CD4-positive, alpha-beta T cell treated with Interleukin-6 for 4 hours (primary cell): ENCODE measurements around the gene NOS3.

Experiments
- DNase-seq: peaks from one replicate; pipeline ENCODE4 v3.0.0-alpha.2; 2020; ENCODE audit warnings: mixed read lengths

The NOS3 gene

DNA sequence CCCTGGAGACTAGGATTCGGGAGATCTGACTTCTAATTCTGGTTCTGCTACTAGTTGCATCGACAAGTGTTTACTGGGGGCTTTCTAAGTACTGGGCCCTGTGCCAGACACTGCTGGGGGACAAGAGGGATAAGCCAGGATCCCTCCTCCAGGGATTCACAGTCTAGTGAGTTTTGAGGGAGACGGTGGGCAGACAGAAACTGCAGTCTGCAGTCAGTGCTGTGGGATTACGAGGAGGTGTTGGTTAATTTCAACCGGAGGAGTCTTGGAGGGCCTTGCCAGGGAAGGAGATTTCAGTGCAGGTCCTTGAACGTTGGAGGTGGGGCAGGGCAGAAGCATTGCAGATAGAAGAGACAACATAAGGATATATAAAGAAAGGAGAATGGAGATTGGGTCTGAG is 9.2 kb upstream of the NOS3 start:
- no peak for DNase-seq

DNA sequence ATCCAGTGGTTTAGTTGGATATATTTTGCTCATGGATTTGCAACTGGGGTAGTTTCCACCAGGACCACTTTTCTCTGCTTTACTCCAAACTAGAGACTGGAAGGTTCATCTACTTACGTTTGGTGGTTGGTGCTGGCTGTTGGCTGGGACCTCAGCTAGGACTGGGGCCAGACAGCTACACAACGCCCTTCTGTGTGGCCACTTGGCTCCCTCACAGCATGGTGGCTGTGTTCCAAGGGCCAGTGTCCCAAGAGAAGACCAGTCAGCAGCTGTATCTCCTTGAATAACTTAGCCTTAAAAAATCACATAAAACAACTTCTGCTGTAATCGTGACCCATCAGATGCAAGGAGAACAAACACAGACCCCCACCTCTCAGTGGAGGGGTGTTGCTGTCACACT is 8.5 kb upstream of the NOS3 start:
- DNase-seq = no peak

DNA sequence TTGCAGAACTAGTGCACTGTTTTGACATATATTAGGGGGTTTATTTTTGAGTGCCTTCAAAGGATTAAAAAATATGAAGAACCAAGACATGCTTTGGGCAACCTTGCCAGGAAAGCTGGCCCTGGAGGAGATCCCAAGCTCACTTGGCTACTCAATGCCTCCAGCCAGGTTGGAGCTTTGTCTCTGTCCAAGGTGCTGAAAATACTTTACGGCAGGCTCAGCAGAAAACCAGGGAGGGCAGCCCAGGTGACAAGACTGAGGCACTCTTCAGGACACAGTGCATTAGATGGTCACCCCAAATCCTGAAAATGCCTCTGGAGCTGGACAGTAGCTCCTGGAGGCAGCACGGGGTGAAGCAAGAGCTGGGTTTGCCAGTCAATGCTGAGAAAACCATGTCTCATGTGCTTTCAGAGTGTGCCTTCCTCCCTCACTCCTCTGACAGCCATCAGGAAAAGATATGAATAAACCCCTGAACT is 6.9 kb upstream of the NOS3 start:
- peak; percentile 49 for DNase-seq

- peak; percentile 74 for DNase-seq
These were observed 4.7 kb upstream of the NOS3 start for GRCh38 chr7:150986099-150986512.

DNA sequence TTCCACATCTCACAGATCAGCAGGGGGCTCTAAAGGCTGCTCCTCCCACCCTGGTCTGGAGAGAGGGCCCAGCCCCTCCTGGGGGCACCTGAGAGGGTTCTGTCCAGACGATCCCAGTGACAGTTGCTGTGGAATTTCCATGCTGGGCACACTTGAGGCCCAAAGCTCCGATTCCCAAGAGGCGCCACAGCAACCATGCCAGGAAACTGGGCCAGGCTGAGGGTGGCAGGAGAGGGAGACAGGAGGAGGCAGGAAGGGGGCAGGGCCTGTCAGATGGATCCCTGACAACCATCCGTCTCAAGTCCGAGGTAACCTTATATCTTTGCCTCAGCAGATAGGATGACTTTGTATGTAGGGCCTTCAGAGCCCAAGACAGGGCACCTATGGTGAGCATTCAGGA is 4.3 kb upstream of the NOS3 start:
- DNase-seq = no peak

DNA sequence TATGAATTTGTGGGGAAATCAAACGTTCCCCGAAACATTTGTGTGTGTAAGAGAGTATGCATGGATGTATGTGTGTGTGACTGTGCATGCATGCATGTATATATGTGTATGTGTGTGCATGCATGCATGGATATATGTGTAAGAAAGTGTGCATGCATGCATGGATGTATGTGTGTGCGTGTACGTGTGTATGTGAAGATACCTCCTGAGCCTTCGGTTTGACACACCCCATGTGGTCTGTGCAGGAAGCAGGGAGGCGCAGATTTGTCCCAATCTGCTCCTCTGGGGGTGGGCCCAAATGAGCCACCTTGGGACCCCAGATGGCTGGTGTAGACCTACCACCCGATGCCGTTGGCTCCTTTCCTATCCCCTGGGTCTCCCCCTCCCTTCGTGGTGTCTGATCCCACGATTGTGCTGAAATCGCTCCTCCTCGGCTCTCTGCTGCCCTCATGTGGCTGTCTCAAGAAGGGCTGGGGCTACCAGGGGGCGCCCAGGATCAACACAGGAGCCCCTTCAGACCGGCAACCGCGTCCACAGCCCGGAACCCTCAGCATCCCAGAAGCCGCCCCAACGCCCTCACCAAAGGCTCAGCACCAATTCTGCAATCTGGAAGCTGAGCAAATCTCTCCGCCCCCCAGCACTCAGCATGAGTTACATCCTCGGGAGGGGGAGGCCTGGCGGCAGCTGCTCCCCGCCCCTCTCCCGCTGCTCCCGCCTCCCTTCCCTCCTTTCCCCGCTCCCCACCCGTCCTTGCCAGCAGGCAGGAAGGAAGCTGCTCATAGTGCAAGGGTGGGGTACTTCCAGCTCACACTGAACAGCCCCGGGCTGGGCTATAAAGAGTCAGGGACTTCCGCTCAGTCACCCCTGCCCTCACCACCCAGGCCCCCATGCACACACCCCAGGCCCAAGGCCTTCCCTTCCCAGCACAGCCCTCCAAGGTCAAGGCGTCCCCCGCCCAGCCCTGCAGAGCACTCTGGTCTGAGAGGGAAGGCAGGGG is 2.3 kb upstream of the NOS3 start:
- DNase-seq = peak; percentile 78

GRCh38 chr7:150989456-150989855 is 1.4 kb upstream of the NOS3 start:
- DNase-seq = no peak

DNA sequence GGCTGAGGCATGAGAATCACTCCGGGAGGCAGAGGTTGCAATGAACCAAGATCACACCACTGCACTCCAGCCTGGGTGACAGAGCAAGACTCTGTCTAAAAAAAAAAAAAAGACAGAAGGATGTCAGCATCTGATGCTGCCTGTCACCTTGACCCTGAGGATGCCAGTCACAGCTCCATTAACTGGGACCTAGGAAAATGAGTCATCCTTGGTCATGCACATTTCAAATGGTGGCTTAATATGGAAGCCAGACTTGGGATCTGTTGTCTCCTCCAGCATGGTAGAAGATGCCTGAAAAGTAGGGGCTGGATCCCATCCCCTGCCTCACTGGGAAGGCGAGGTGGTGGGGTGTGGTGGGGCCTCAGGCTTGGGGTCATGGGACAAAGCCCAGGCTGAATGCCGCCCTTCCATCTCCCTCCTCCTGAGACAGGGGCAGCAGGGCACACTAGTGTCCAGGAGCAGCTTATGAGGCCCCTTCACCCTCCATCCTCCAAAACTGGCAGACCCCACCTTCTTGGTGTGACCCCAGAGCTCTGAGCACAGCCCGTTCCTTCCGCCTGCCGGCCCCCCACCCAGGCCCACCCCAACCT is 1.3 kb downstream of the NOS3 start:
- DNase-seq = no peak

DNA sequence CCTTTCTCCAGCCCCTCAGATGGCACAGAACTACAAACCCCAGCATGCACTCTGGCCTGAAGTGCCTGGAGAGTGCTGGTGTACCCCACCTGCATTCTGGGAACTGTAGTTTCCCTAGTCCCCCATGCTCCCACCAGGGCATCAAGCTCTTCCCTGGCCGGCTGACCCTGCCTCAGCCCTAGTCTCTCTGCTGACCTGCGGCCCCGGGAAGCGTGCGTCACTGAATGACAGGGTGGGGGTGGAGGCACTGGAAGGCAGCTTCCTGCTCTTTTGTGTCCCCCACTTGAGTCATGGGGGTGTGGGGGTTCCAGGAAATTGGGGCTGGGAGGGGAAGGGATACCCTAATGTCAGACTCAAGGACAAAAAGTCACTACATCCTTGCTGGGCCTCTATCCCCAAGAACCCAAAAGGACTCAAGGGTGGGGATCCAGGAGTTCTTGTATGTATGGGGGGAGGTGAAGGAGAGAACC is 2.1 kb downstream of the NOS3 start:
- DNase-seq = peak; percentile 26

DNA sequence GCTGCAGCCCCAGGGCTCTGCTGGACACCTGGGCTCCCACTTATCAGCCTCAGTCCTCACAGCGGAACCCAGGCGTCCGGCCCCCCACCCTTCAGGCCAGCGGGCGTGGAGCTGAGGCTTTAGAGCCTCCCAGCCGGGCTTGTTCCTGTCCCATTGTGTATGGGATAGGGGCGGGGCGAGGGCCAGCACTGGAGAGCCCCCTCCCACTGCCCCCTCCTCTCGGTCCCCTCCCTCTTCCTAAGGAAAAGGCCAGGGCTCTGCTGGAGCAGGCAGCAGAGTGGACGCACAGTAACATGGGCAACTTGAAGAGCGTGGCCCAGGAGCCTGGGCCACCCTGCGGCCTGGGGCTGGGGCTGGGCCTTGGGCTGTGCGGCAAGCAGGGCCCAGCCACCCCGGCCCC is 2.7 kb downstream of the NOS3 start:
- DNase-seq = no peak

- peak; percentile 59 for DNase-seq
These were observed 3.5 kb downstream of the NOS3 start for GRCh38 chr7:150994141-150994837.

DNA sequence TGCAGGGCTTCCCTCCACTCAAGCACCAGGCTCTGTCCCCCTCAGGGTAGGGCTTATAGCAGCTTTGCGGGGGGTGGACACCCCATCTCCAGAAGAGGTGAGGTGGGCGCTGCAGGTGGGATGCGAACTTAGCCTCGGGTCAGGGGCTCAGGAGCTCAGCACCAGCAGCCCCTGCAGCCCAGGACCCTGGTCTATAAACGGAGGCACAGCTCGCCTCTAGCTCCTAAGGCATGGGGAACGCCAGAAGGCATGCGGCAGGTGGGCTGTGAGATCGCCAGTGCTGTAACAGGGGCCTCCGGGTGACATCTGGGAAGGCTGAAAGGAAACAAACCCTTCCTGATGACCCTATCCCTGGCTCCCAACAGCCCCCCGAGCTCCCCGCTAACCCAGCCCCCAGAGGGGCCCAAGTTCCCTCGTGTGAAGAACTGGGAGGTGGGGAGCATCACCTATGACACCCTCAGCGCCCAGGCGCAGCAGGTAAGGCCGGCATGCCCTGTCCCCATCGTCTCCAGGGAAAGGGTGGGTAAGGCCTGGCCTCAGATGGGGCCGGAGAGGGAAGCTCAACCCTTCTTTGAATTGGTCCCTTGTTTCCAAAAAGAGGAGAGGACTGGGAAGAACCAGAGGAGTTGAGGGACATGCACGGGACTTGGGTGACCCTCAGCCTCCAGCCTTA is 4.2 kb downstream of the NOS3 start:
- no peak for DNase-seq

- no peak for DNase-seq
These were observed 5.7 kb downstream of the NOS3 start for GRCh38 chr7:150996376-150997074.

DNA sequence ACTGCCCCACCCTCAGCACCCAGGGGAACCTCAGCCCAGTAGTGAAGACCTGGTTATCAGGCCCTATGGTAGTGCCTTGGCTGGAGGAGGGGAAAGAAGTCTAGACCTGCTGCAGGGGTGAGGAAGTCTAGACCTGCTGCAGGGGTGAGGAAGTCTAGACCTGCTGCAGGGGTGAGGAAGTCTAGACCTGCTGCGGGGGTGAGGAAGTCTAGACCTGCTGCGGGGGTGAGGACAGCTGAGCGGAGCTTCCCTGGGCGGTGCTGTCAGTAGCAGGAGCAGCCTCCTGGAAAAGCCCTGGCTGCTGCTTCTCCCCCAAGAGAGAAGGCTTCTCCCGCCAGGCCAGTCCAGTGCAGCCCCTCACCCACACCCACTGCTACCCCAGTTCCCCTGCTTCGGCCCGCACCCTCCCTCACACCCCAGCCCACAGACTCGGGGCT is 6.3 kb downstream of the NOS3 start:
- no peak for DNase-seq

- no peak for DNase-seq
These were observed 7.0 kb downstream of the NOS3 start for GRCh38 chr7:150997817-150998216.

DNA sequence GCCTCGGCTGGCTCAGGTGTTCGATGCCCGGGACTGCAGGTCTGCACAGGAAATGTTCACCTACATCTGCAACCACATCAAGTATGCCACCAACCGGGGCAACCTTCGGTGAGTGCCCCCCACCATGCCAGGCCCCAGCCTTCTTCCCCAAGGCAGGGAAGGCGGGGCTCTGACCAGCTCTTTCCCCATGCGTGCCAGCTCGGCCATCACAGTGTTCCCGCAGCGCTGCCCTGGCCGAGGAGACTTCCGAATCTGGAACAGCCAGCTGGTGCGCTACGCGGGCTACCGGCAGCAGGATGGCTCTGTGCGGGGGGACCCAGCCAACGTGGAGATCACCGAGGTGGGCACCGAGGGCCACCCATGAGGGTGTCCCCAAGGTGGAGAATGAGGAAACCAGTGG is 7.5 kb downstream of the NOS3 start:
- DNase-seq = no peak

DNA sequence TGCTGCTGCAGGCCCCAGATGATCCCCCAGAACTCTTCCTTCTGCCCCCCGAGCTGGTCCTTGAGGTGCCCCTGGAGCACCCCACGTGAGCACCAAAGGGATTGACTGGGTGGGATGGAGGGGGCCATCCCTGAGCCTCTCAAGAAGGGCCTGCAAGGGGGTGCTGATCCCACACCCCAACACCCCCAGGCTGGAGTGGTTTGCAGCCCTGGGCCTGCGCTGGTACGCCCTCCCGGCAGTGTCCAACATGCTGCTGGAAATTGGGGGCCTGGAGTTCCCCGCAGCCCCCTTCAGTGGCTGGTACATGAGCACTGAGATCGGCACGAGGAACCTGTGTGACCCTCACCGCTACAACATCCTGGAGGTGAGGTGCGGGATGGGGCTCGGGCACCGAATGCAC is 8.2 kb downstream of the NOS3 start:
- DNase-seq = no peak

DNA sequence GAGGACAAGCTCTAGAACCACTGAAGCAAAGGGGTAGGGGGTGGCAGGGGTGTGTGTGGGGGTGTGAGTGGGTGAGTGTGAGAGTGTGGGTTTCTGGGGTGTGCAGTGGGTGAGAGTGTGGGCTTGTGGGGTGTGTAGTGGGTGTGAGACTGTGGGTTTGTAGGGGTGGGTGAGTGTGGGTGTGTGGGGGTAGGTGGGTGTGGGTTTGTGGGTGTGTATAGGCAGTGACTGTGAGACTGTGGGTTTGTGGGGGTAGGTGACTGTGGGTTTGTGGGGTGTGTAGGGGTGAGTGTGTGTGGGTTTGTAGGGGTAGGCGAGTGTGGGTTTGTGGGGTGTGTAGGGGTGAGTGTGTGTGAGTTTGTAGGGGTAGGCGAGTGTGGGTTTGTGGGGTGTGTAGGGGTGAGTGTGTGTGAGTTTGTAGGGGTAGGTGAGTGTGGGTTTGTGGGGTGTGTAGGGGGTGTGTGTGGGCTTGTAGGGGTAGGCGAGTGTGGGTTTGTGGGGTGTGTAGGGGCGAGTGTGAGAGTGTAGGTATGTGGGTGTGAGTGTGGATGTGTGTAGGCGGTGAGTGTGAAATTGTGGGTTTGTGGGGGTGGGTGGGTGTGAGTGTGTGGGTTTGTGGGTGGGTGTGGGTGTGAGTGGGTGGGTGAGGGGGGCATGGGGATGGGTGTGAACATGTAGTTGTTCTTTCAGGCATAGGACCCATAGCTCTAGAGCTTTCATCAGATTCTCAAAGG is 8.8 kb downstream of the NOS3 start:
- no peak for DNase-seq

- DNase-seq = no peak
These were observed 10.2 kb downstream of the NOS3 start for GRCh38 chr7:151000897-151001495.

DNA sequence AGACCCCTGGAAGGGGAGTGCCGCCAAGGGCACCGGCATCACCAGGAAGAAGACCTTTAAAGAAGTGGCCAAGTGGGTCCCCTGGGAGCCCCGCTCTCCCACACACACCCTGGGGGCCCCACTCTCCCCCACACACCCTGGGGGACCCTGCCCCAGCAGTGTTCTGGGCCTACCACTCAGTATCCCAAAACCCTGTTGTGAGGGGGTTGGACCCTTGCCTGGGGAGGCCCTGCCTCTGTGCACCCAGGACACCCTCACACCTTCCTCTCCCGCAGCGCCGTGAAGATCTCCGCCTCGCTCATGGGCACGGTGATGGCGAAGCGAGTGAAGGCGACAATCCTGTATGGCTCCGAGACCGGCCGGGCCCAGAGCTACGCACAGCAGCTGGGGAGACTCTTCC is 10.7 kb downstream of the NOS3 start:
- DNase-seq = no peak

- DNase-seq = no peak
These were observed 12.8 kb downstream of the NOS3 start for GRCh38 chr7:151003572-151003971.
